GM19043 (cell line): ENCODE results near the gene RAB6B.

Source experiments
- ATAC-seq: cut with Tn5 transposase; IDR thresholded peaks from one replicate; pipeline ENCODE4 v1.9.1; 2021; ENCODE audit warnings: low read depth; ENCODE audit not compliant: unreplicated experiment

RAB6B gene

DNA sequence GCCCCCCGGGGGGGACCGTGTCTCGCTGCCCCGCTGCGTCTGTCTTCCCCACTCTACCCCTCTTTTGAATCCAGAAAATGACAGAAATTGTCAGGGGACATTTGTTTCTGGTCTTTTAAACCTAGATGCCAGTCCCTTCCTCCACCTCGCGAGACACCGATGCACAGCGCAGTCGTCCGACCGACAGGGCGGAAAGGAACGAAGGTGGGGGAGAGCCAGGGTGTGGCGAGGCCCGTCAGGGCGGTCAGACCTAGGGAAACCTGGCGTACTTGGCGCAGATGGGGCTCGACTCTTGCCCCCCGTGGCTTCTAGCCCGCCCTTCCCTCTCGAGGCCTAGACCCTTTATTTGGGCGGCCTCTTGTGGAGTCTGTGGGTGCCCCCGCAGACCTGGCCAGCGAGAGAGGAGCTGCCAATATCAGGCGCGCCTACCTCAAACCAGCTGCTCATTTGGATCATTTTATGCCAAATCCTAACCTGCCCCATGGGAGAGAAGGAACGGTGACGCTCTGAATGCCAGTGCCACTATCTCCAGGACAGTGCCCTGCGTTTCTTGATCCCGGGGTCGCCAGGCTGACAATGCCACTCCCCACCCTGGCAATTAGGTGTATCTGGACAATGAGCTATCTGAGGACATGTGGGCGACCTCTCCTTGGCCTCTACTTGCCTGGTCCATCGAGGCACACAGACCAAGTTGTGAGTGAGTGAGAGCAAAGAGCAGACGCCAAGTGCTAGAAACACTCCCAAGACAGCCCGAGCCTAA is 500 bp upstream of the RAB6B start:
- ATAC-seq = no peak

DNA sequence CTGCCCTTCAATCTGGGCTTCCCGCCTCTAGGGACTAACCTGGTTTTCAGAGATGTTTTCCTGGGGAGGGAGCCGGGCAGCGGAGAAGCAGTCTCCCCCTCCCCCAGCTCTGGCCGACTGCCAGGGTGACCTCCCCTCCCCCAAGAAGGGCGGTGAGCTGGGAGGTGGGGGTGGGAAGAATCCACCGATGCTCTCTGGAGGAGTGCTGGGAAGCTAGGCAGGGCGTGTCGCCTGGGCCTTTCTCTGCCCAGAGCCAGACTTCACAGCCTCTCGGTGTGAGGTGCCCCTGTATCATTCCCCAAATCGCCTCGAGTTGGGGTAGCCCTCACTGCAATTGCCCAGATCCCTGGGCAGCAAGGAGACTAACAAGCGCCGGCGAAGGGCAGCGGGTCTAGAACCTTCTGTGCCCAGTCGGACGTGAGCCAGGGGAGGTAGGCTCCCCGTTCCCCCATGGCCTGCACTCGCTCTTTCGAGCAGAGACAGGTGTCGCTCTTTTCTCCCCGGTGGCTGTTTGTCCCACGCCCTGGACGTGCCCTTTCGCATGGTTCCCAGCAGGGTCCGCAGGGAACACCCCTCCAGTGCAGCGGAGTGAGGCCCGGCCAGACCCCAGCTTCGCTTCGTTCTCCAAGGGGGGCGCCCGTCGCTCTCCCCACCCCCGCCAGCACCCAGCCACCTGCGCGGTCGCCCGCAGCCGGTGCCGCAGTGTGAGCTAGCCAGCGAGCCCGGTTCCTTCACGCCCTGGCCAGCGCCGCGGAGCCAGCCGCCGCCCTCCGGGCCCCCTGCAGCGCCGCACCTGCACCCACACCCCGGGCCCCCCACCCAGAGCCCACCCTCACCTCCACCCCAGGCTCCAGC is 1.1 kb downstream of the RAB6B start:
- no peak for ATAC-seq

DNA sequence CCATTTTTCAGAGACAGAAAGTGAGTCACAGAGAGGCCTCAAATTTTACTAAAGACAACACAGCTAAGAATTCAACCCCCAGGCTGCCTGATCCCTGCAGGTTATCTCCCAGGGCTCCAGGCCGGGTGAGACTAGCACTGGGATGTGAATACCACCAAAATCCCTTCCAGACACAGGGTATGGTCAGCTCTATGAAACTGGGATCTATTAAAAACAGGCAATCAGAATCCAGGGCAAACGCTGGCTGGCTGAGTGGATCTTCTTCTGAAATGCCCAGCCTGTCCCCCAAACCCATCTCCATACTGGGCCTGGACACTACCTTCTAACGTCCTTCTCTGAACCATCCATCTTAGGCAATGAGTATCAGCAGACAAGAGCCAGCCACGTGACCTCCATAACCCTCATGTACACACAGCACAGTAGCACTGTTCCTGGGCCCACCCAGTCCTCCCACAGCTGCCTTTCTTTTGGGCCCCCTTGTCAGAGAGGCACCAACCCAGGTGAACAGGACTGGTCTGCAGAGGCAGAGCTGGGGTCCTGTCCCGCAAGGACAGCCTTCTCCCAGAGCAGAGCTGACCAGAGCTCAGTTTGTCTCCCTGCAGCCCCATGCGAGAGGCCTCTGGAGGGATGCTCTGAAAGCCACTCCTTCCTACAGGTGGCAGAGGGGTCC is 1.9 kb downstream of the RAB6B start:
- no peak for ATAC-seq

DNA sequence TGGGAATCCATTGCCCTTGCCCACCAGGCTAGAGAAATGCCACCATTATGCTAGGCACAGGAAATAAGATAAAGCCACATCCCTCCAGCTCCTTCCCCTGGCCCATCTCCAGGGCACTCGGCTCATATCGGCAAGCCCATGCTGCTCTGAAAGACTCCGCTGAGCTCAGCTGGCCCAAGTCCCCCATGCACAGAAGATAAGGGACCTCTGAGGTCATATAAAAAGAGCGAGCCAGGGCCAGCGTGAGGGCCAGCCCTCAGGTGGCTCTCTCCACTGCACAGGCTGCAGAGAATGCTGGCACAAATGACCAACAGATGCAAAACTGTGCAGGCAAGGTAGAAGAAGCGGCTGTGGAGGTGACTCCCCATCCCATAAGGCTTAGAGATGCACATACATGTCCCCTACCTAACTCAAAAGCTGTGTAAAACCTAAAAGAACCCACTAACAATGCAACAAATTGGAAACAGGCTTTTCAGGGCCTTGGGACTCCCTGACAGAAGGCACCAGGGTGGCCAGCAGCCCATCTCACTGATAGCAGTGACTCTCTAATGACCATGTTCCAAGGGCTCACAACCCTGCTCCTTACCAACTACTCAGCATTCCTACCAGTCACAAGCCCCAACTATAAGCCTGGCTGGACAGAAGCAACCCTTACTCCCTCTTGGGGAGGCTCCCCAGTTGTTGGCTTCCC is 3.0 kb downstream of the RAB6B start:
- ATAC-seq = no peak

DNA sequence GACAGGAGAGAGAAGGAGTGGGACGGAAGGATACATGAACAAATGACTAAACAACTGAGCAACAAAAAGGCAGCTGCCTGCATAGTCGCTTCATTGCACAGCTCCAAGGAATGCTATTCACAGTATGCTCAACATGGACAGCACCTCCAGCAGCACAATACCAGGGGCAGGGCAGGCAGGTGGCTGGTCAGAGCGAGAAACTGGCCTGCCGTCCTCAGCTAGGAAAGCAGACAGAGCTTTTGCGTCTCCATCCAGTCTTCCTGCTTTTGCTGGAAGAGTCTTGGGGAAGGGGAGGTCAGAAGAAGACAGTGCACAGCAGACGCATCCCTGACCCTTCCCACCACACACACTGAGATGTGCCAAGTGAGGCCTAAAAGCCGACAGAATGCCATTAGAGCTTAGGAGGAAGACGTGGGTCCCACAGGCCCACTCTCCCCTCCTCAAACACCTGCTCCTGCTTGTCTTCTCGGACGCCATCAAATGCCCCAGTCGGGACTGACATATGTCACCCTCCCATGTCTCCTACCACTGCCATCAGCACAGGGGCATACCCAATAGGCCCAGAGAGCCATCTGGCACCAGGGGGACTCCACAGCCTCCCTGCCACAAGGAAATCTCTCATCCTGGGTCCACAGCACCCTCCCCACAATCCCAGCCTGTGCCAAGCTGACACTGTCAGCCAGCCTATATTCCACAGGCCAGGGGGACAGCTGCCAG is 3.9 kb downstream of the RAB6B start:
- no peak for ATAC-seq

DNA sequence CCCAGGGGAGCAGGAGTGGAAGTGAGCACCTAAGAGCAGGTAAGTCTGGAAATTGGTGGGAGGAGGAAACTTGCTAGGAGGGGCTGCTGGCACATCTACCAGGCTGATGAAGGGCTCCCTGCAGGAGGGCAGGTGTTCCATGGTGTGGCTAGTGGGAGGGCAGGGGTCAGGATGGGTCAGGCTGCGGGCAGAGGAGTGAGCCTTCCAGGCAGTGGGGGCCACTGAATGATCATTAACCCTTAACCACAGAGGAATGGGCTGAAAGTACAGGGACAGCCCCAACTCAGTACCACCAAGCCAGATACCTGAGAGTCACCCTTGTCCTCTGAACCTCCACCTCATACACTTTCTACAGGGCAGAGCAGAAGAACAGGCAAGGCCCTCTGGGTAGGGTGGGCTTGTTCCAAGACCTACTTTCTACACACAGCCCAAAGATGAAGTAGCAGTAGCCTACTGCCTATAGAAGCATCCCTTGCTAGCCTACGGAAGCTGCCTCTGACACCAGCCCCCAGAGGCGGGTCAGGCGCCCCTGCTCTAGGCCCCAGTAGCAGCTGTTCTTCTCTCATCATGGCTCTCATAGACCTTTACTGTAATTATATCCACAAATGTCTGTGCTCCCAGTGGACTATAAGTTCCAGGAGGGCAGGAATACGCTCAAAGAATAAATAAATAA is 4.6 kb downstream of the RAB6B start:
- no peak for ATAC-seq

DNA sequence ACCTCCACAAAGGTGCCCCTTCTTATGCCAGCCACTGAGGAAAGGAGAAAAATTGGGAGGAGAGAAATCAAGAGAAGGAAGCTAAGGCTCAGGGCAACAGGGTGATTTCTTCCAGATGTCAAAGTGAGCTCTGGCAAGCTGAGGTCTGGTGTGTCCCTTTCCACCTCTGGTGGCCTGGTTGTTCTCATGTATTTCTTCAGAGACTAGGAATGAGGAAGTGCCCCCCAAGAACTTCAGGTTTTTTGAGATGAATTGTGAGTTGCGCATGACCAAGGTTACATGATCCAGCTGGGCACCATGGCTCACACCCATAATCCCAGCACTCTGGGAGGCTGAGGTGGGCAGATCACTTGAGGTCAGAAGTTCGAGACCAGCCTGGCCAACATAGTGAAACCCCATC is 5.6 kb downstream of the RAB6B start:
- ATAC-seq = no peak

DNA sequence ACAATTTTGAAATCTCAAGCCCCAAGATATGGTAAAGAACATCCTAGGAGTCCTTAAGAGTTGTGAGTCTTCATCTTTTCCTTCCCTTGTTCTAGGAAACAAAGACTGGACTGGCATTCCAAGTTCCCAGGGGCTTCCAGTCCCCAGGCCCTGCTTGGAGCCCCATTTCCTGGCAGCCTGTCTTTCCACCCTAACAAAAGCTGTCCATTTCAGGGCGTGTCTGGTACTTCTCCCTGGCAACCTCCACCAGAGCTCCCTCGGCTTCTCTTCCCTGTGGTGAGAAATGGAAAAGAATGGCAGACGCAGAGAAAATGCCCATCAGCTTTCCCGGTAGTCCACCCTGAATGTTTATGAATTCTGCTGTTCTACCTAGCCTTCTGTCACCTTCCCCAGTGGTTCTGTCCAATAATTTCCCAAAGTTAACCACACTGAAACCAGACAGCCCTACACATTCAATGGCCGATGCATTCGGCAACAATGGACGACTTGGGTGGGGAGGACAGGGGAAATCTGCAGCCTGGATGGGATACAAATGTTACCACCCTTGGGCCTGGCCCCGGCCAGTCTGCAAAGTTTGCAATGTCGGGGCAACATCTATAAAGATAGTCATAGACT is 6.8 kb downstream of the RAB6B start:
- ATAC-seq = no peak

DNA sequence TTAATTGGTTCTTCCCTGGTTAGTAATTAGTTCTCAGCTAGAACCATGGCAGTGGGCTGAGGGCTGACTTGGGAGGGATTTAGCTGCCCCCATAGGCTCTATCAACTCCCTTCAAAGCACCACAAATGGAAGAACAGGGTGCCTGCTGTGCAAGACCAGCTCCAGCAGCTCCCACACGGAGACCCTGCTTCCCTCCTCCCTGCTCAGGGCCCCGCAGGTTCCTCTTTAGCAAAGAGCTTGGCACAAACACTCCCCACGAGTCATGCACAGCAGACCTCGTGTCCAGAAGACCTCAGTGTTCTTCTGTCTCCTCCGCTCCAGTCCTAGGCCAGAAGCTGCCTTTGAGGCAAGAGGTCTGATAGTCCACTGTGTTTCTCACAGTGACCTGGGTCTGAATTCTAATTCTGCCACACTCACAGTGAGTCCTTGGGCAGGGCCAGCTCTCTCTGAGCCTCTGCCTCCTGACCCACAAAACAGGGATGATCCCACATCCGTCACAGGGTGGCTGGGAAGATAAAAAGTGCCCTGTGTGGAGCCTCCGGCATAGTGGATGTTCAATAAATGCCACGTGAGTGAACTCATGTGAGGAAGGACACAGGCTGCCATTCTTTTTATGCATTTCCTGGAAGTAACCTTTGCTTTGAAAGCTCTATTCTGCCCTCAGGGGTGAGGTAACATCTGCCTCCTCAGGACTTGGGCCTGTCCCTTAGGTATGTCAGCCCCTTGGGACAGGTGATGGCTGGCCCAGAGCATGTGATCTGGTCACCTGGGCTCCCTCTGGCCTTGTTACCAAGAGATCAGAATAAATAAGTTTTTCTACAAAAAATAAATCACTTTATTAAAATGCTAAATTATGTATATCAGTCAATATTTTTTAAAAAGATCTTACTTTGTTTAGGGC is 7.6 kb downstream of the RAB6B start:
- no peak for ATAC-seq

DNA sequence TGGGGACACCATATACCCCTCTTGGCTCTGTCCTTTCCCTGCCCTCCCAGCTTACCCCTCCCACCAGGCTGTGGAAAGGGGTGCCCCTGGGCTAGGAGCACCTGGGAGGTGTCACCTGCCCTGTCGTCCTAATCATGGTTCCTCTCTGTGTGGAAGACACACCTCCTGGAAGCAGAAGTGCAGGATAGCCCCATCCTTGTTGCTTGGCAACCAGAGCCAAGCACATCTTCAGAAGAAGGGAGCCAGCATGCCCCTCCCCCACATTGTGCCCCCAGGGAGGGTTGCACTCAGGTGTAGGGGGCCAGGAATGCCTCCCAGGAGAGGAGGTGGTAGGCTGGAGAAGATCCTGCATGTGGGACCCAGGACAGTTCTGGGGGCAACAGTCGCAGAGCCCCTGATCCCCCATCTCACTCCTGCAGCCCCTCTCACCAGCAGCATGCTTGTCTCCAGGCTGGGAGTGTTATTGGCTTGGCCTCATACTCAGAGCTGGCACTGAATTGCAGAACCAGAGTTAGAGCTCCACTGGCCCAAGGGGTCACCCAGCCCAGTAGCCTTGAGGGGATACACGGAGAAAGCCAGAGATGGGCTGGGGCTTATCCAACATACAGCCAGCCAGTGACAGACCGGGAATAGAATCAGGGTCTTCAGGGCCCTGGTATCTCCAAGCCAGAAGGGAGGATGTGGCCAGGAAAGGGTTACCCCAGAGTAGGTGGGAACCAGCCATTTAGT is 8.4 kb downstream of the RAB6B start:
- ATAC-seq = no peak

DNA sequence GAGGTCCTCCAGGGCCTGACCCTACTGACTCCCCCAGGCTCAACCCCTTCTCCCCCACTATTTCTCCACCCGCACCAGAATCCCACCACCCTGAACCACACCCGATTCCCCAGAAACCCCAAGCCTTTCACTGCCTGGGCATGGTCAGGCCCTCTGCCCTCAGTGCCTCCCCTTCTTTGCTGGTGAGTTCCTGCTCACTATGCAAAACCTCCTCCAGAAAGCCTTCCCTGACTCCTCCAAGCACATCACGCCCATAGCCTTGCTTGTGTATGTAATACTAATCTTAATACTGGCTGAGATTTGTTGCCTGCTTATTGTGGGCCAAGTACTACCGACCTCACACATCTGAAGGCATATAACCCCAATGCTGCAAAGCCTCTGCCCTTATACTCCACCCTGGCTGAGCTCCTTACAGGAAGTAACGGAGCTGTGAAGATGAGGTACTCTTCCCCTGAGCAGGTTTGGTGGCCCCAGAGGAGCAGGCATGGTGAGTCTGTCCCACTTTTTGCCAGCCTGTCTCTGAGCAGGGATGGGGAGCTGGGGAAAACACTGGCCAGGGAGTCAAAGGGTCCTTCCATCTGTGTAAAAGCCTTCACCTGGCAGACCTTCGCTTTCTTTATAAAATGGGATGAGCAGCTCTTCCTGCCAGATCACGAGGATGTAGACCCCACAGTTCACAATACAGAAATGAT is 9.5 kb downstream of the RAB6B start:
- ATAC-seq = no peak

DNA sequence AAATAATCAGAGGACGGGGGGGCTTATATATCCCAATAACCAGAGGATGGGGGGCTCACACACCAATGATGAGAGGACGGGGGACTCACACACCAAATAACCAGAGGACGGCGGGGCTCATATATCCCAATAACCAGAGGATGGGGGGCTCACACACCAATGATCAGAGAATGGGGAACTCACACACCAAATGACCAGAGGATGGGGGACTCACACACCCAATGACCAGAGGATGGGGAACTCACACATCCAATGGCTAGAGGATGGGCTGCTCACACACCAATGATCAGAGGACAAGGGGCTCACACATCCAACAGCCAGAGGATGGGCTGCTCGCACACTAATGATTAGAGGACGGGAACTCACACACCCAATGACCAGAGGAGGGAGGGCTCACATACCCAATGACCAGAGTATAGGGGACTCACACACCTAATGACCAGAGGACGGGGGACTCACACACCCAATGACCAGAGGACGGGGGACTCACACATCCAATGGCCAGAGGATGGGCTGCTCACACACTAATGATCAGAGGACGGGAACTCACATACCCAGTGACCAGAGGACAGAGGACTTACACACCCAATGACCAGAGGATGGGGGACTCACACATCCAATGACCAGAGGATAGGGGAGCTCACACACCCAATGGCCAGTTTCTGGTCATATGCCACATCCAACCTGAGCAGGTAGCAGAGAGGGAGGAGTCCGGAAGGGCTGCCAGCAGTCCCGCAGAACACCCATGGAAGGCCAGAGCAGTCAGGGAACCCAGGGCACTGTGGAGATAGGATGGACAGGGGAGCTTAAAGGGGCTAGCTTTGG is 10.6 kb downstream of the RAB6B start:
- no peak for ATAC-seq

DNA sequence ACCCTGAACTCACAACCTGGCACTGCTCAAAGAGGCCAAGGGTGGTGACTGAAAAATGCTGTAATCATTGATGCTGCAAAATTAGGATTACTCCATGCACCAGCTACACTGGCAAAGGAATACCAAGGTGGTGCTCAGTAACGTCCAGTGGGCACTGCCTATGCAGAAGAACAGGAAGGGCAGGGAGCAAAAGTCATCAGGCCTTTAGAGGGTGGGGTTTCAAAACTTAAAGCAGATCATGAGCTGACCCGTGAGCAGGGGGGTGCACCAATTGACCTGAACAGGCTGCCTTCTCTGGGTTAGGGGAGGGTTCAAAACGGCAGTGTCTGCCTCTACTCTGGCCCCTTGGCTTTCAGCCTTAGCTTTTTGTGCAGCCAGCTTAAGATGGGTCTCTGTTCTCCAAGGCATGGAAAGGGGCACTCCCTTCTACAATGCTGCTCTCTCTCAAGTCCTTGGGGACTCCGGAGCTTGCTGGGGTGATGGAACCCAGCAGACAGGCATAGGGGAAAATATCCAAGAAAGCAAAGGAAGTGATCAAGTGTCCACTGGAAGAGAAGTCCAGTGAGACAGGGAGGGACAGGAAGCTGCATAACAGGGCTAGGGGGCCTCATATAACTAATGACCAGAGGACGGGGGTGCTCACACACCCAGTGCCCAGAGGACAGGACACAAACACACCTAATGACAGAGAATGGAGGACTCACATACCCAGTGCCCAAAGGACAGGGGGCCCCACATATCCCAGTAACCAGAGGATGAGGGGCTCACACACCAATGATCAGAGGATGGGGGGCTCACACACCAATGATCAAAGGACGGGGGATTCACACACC is 11.4 kb downstream of the RAB6B start:
- no peak for ATAC-seq

DNA sequence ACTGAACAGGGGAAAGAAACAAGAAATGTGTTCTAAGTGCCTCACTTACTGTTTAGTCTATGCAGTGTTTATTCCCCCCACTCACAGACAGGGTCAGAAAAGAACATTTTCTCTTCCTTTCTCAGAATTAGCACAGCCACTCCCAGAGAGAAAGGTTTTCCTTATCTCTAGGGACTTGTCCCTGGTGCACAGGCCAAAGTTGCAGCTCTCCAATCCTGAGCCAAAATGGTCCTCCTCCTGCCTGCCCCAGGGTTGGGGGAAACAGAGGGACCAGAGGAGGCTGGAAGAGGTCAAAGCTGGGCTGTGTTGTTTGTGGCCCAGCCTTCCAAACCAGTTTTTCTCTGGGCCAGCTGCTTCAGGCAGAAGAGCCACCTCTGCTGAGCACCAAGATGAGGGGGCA is 12.0 kb downstream of the RAB6B start:
- no peak for ATAC-seq

DNA sequence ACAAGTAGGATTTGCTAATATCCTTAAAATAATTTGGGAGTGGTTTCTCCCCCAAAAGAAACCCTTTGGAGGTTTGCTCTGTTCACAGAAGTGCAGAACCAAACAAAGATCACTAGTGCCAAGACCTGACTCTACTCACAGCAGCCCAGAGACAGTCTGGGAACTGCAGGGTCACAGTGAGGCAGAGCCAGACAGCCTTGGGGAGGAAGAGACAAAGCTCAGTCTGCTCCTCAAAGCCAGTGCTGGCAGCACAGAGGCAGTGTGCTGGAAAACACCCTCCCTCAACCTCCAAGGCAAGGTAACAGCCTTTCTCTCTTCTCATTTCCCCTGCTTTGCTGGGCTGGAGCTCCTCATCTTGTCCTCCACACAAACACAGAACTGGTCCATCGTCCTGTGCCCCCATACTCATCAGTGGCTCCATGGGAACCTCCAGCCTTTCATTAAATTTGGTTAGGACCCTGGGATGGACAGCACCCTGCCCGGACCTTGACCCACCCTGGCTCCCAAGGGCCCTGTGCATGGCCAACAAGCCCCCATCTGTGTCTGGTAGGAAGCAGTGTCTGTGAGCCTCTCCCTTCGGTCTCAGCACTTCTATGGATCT is 12.6 kb downstream of the RAB6B start:
- no peak for ATAC-seq
